HepG2 (cell line): ENCODE measurements around the gene SRXN1. TPM values are rescaled to one million over a fixed set of nuclear protein-coding genes. Genes with fewer than 3 reads are reported as not detected.

Source experiments
- CENPX ChIP-seq: sonication (generic); formaldehyde crosslinking; IDR thresholded peaks from 2 replicates; pipeline ENCODE4 v1.9.0; 2021; ENCODE audit warnings: mild to moderate bottlenecking, missing genetic modification reagents, moderate library complexity
- CERS6 ChIP-seq: sonication (generic); formaldehyde crosslinking; IDR thresholded peaks from 2 replicates; pipeline ENCODE4 v1.5.0; 2020; ENCODE audit warnings: missing genetic modification reagents
- E2F2 ChIP-seq: sonication (generic); formaldehyde crosslinking; IDR thresholded peaks from 2 replicates; pipeline ENCODE4 v1.4.0; 2020; ENCODE audit warnings: missing genetic modification reagents, borderline replicate concordance
- FLYWCH1 ChIP-seq: sonication (generic); formaldehyde crosslinking; IDR thresholded peaks from 2 replicates; pipeline ENCODE4 v1.8.1; 2023; ENCODE audit warnings: mild to moderate bottlenecking, missing genetic modification reagents
- LRRFIP1 ChIP-seq: sonication (generic); formaldehyde crosslinking; conservative IDR thresholded peaks from 2 replicates; pipeline ENCODE4 v1.4.0; 2020; ENCODE audit warnings: missing genetic modification reagents
- MZF1 ChIP-seq: sonication (generic); formaldehyde crosslinking; IDR thresholded peaks from 2 replicates; pipeline ENCODE4 v1.8.1; 2023; ENCODE audit warnings: mild to moderate bottlenecking, missing genetic modification reagents, borderline replicate concordance
- NCOA5 ChIP-seq: sonication (generic); formaldehyde crosslinking; IDR thresholded peaks from 2 replicates; pipeline ENCODE4 v1.4.0; 2020; ENCODE audit warnings: missing genetic modification reagents
- NFIB ChIP-seq: sonication (generic); formaldehyde crosslinking; IDR thresholded peaks from 2 replicates; pipeline ENCODE4 v1.9.0; 2021; ENCODE audit warnings: missing genetic modification reagents, mild to moderate bottlenecking, borderline replicate concordance
- PBX2 ChIP-seq: IDR thresholded peaks from 2 replicates; pipeline ENCODE4 v1.6.1; 2016; ENCODE audit warnings: control low read depth
- PCBP1 ChIP-seq: fragments of 200-400 bp; formaldehyde crosslinking; IDR thresholded peaks from 2 replicates; pipeline ENCODE4 v1.6.1; 2017; ENCODE audit warnings: mild to moderate bottlenecking, low read depth, low read length, borderline replicate concordance
- POLR2A ChIP-seq, 2 experiments: IDR thresholded peaks; 2 replicates each; pipeline ENCODE4 v1.6.1; 2011; ENCODE audit warnings: low read depth in 2 of 2, low read length in 2 of 2, mild to moderate bottlenecking in 1 of 2, moderate library complexity in 1 of 2; ENCODE audit not compliant: insufficient read depth in 1 of 2
- PREB ChIP-seq: sonication (generic); formaldehyde crosslinking; IDR thresholded peaks from 2 replicates; pipeline ENCODE4 v1.4.0; 2020; ENCODE audit warnings: missing genetic modification reagents
- RBM39 ChIP-seq: fragments of 200-400 bp; formaldehyde crosslinking; IDR thresholded peaks from one replicate; pipeline ENCODE4 v1.6.1; 2018; ENCODE audit warnings: antibody characterized with exemption, mild to moderate bottlenecking, low read depth, low read length; ENCODE audit not compliant: poor library complexity, severe bottlenecking
- REST ChIP-seq, 2 experiments: IDR thresholded peaks; 2 replicates each; pipeline ENCODE4 v1.6.1; 2011 to 2012; ENCODE audit warnings: low read length in 2 of 2, borderline replicate concordance in 1 of 2, low read depth in 1 of 2, mild to moderate bottlenecking in 1 of 2, moderate library complexity in 1 of 2
- SNRNP70 ChIP-seq: fragments of 200-400 bp; formaldehyde crosslinking; IDR thresholded peaks from 2 replicates; pipeline ENCODE4 v1.6.1; 2017; ENCODE audit warnings: mild to moderate bottlenecking, low read depth, low read length, moderate library complexity
- SP2 ChIP-seq: sonication (generic); formaldehyde crosslinking; IDR thresholded peaks from 2 replicates; pipeline ENCODE4 v1.5.1; 2020; ENCODE audit warnings: mild to moderate bottlenecking, missing genetic modification reagents
- SPEN ChIP-seq: sonication (generic); formaldehyde crosslinking; IDR thresholded peaks from 2 replicates; pipeline ENCODE4 v1.5.1; 2020; ENCODE audit warnings: low read depth, mild to moderate bottlenecking, missing genetic modification reagents
- ZNF333 ChIP-seq: sonication (generic); formaldehyde crosslinking; IDR thresholded peaks from 2 replicates; pipeline ENCODE4 v1.4.0; 2020; ENCODE audit warnings: mild to moderate bottlenecking, missing genetic modification reagents, borderline replicate concordance
- ZNF562 ChIP-seq: sonication (generic); formaldehyde crosslinking; IDR thresholded peaks from 2 replicates; pipeline ENCODE4 v1.8.0; 2022; ENCODE audit warnings: missing genetic modification reagents, borderline replicate concordance
- polyA plus RNA-seq, 8 experiments: library from polyadenylated mRNA; depleted of rRNA in 3 of 8; stranded (reverse) in 7 of 8; unstranded in 1 of 8; fragments of >200 nt; fragmentation: Illumina TruSeq in 4 of 8; extraction: Trizol in 4 of 8; gene quantifications; 2 replicates each; pipeline versions ENCODE4 v1.2.1 to v1.2.3, GENCODE V29; 2011 to 2016; ENCODE audit warnings: low read depth in 4 of 8, missing spikeins in 1 of 8, mixed read lengths in 1 of 8; ENCODE audit not compliant: insufficient read depth in 1 of 8
- total RNA-seq, 5 experiments: library from RNA; depleted of rRNA; stranded (reverse); fragments of >200 nt; fragmentation: Illumina TruSeq; extraction: Trizol; gene quantifications; 2 replicates each; pipeline ENCODE4 v1.2.3, GENCODE V29; 2016; ENCODE audit warnings: low read depth in 1 of 5

The SRXN1 gene
- total and polyA plus RNA-seq, 2 of the 13 experiments (the other 11 are each of a cell fraction or from before 2014, with no cell fraction given), result 29.9 to 87.7 TPM

GRCh38 chr20:653110-653589 lies at the start of gene SRXN1 (continued):
- TF ChIP-seq PREB (CRISPR knock-in tag) (no peak), PBX2 (CRISPR knock-in tag) (no peak), ZNF562 (0 out of 2 replicates have a peak, but pooled peaks have one; percentile 40), POLR2A (IDR thresholded peaks at IDR 0.05; ENCODE audit: insufficient read depth in 1 of 2, low read depth in 2 of 2, low read length in 2 of 2) (peak in 1 of 2 experiments; percentile 62; a peak in 1 of 4 replicates), MZF1 (CRISPR knock-in tag) (no peak), SNRNP70 (no peak), CENPX (CRISPR knock-in tag) (no peak), RBM39 (no peak), REST (IDR thresholded peaks at IDR 0.05; ENCODE audit: borderline replicate concordance in 1 of 2, low read depth in 1 of 2, low read length in 2 of 2) (peak in 1 of 2 experiments; percentile 32; a peak in 2 of 4 replicates), ZNF333 (CRISPR knock-in tag) (peak; percentile 61; the same call in 1 of the 2 replicates), PCBP1 (no peak), FLYWCH1 (no peak), NFIB (CRISPR knock-in tag) (no peak), LRRFIP1 (CRISPR knock-in tag) (no peak), SP2 (CRISPR knock-in tag) (no peak), CERS6 (CRISPR knock-in tag) (no peak), SPEN (CRISPR knock-in tag) (peak; percentile 81; the same call in 1 of the 2 replicates), E2F2 (CRISPR knock-in tag) (peak; percentile 52; the same call in 1 of the 2 replicates), NCOA5 (no peak)
